Right atrium auricular region (tissue), 2 donors: ENCODE data around the gene LYPD8. TPM values are rescaled to one million over a fixed set of nuclear protein-coding genes. Genes with fewer than 3 reads are reported as not detected.

Source experiments
- DNase-seq: peaks from one replicate; pipeline ENCODE4 v3.0.0-alpha.2; 2019; ENCODE audit warnings: low spot score
- H3K27ac ChIP-seq, 2 donors: fragments of 200-600 bp; sonication (generic); 1 replicate in 1 of 2; 2 replicates in 1 of 2; pipeline ENCODE4 v1.5.1; 2016 to 2019
- H3K27me3 ChIP-seq, 2 donors: fragments of 200-600 bp; sonication (generic); one replicate each; pipeline versions ENCODE4 v1.5.1 to v1.6.0; 2017 to 2019
- H3K36me3 ChIP-seq: fragments of 200-600 bp; sonication (generic); one replicate; pipeline ENCODE4 v1.5.1; 2016
- H3K4me1 ChIP-seq, 2 donors: fragments of 200-600 bp; sonication (generic); one replicate each; pipeline versions ENCODE4 v1.5.1 to v1.6.0; 2017 to 2019
- H3K4me3 ChIP-seq, 2 donors: fragments of 200-600 bp; sonication (generic); 1 replicate in 1 of 2; 2 replicates in 1 of 2; pipeline ENCODE4 v1.5.1; 2017 to 2019; ENCODE audit warnings: mild to moderate bottlenecking in 1 of 2, moderate library complexity in 1 of 2
- H3K9me3 ChIP-seq, 2 donors: fragments of 200-600 bp; sonication (generic); one replicate each; pipeline ENCODE4 v1.5.1; 2019
- CTCF ChIP-seq, 2 donors: fragments of 200-600 bp; sonication (generic); IDR thresholded peaks; one replicate each; pipeline ENCODE4 v1.5.1; 2019; ENCODE audit warnings: antibody characterized with exemption in 2 of 2
- total RNA-seq, 2 donors: library from RNA; depleted of rRNA; stranded (reverse); fragments of >200 nt; gene quantifications; one replicate each; pipeline ENCODE4 v1.1.0, GENCODE V29; 2016

Gene LYPD8
- total RNA-seq, 2 donors from 2014 or later, result not detected

- DNase-seq, result no peak
- Histone ChIP-seq H3K27ac (no peak overlapping the region), H3K36me3 (no peaks in the 10 kb centered on the region), H3K4me1 (no peaks in the 10 kb centered on the region), H3K4me3 (no peak overlapping the region), H3K27me3 (no peaks in the 10 kb centered on the region), H3K9me3 (peaks cover 0 to 11% of the 10 kb centered on the region in 2 donors)
- no peak for TF ChIP-seq CTCF (IDR thresholded peaks at IDR 0.05)
Measured at GRCh38 chr1:248736977-248737376, 18.6 kb downstream of the LYPD8 start.

GRCh38 chr1:248733566-248733965, 22.0 kb downstream of the LYPD8 start:
- H3K4me3 ChIP-seq, result no peak overlapping the region
- no peak overlapping the region for H3K27ac ChIP-seq
- no peaks in the 10 kb centered on the region for H3K36me3 ChIP-seq
- no peak for TF ChIP-seq CTCF (IDR thresholded peaks at IDR 0.05)
- peaks cover 0 to 11% of the 10 kb centered on the region in 2 donors for H3K9me3 ChIP-seq
- no peaks in the 10 kb centered on the region for H3K4me1 ChIP-seq
- DNase-seq, result no peak
- H3K27me3 ChIP-seq, result no peaks in the 10 kb centered on the region

- Histone ChIP-seq H3K27ac (no peak overlapping the region), H3K36me3 (no peaks in the 10 kb centered on the region), H3K4me3 (no peak overlapping the region), H3K27me3 (no peaks in the 10 kb centered on the region), H3K4me1 (no peaks in the 10 kb centered on the region), H3K9me3 (peaks cover 0 to 9% of the 10 kb centered on the region in 2 donors)
- DNase-seq, result no peak
- no peak for TF ChIP-seq CTCF (IDR thresholded peaks at IDR 0.05)
Measured at GRCh38 chr1:248730507-248731335, 24.8 kb downstream of the LYPD8 start.

GRCh38 chr1:248714248-248714647, 41.3 kb downstream of the LYPD8 start:
- no peaks in the 10 kb centered on the region for H3K4me1 ChIP-seq
- DNase-seq, result no peak
- H3K4me3 ChIP-seq, result no peak overlapping the region
- no peak for TF ChIP-seq CTCF (IDR thresholded peaks at IDR 0.05)
- no peak overlapping the region for H3K27ac ChIP-seq
- no peaks in the 10 kb centered on the region for H3K27me3 ChIP-seq
- no peaks in the 10 kb centered on the region for H3K36me3 ChIP-seq
- peaks cover 0 to 15% of the 10 kb centered on the region in 2 donors for H3K9me3 ChIP-seq

- no peak for DNase-seq
- Histone ChIP-seq H3K4me1 (no peaks in the 10 kb centered on the region), H3K27ac (no peak overlapping the region), H3K27me3 (no peaks in the 10 kb centered on the region), H3K9me3 (peaks cover 0 to 15% of the 10 kb centered on the region in 2 donors), H3K4me3 (no peak overlapping the region), H3K36me3 (no peaks in the 10 kb centered on the region)
- TF ChIP-seq CTCF (IDR thresholded peaks at IDR 0.05), result no peak
Measured at GRCh38 chr1:248710305-248710900, 45.2 kb downstream of the LYPD8 start.
